ENCODE measurements around the gene RANBP10. TPM values are rescaled to one million over a fixed set of nuclear protein-coding genes. Genes with fewer than 3 reads are reported as not detected.

Gene RANBP10
- total RNA-seq, 2 experiments from 2014 or later, result 23.2 to 24.3 TPM

- Mint-ChIP-seq H3K9me3 (no peaks in the 10 kb centered on the region), H3K36me3 (ENCODE audit: low read depth) (peaks cover 30% of the 10 kb centered on the region), H3K4me1 (peaks cover 18% of the 10 kb centered on the region), H3K4me3 (no peak overlapping the region), H3K27me3 (no peaks in the 10 kb centered on the region), H3K27ac (peak overlapping the region; percentile 16)
- ChIA-PET POLR2A (interaction anchor here (1.3 kb wide), 1 partner anchor 11 kb away, joined by 3 read pairs; the partner anchor contains the start of gene TSNAXIP1), CTCF (interaction anchor here (1.3 to 1.7 kb wide), 2 partner anchors 10 to 20 kb away, joined by 4 to 5 read pairs; partner anchors contain the start of genes RANBP10 and TSNAXIP1)
- no peak for DNase-seq
Measured at GRCh38 chr16:67796099-67796718, 10.2 kb downstream of the RANBP10 start.

GRCh38 chr16:67790071-67790470 is 16.3 kb downstream of the RANBP10 start:
- no peak for DNase-seq
- no peaks in the 10 kb centered on the region for H3K36me3 Mint-ChIP-seq (ENCODE audit: low read depth)
- no peaks in the 10 kb centered on the region for H3K9me3 Mint-ChIP-seq
- H3K4me1 Mint-ChIP-seq, result peaks cover 8% of the 10 kb centered on the region
- CTCF ChIA-PET, result no interaction called here
- no peak overlapping the region for H3K27ac Mint-ChIP-seq
- POLR2A ChIA-PET, result no interaction called here
- H3K27me3 Mint-ChIP-seq, result no peaks in the 10 kb centered on the region
- no peak overlapping the region for H3K4me3 Mint-ChIP-seq

- Mint-ChIP-seq H3K4me1 (peaks cover 12% of the 10 kb centered on the region), H3K27ac (no peak overlapping the region), H3K4me3 (no peak overlapping the region), H3K27me3 (no peaks in the 10 kb centered on the region), H3K9me3 (no peaks in the 10 kb centered on the region), H3K36me3 (ENCODE audit: low read depth) (peaks cover 5% of the 10 kb centered on the region)
- DNase-seq, result no peak
- ChIA-PET POLR2A (interaction anchor here (1.3 kb wide), 1 partner anchor 67 kb away, joined by 4 read pairs; the partner anchor contains the start of gene GFOD2), CTCF (interaction anchor here (0.9 kb wide), 2 partner anchors 9 to 35 kb away, joined by 3 read pairs; no protein-coding TSS in a partner anchor)
Measured at GRCh38 chr16:67786491-67786890, 19.9 kb downstream of the RANBP10 start.

- no peaks in the 10 kb centered on the region for H3K9me3 Mint-ChIP-seq
Measured at GRCh38 chr16:67783353-67783725, 23.0 kb downstream of the RANBP10 start.

GRCh38 chr16:67782567-67783352 is 23.6 kb downstream of the RANBP10 start:
- Mint-ChIP-seq H3K4me3 (no peak overlapping the region), H3K36me3 (ENCODE audit: low read depth) (peaks cover 12% of the 10 kb centered on the region), H3K9me3 (no peaks in the 10 kb centered on the region), H3K27ac (no peak overlapping the region), H3K4me1 (peaks cover 26% of the 10 kb centered on the region), H3K27me3 (no peaks in the 10 kb centered on the region)
- no peak for DNase-seq
- ChIA-PET POLR2A (interaction anchor here (0.9 kb wide), 1 partner anchor 63 kb away, joined by 4 read pairs; the partner anchor contains the start of gene GFOD2), CTCF (interaction anchor here (0.6 kb wide), 1 partner anchor 168 kb away, joined by 3 read pairs; no protein-coding TSS in a partner anchor)

More at GRCh38 chr16:67783353-67783725, 23.0 kb downstream of the RANBP10 start:
- Mint-ChIP-seq H3K27me3 (no peaks in the 10 kb centered on the region), H3K27ac (no peak overlapping the region), H3K4me1 (peaks cover 25% of the 10 kb centered on the region), H3K4me3 (no peak overlapping the region), H3K36me3 (ENCODE audit: low read depth) (peaks cover 12% of the 10 kb centered on the region)
- CTCF ChIA-PET, result no interaction called here
- POLR2A ChIA-PET, result no interaction called here
- DNase-seq, result no peak

- peak overlapping the region; percentile 53 for H3K27ac Mint-ChIP-seq
- H3K9me3 Mint-ChIP-seq, result no peaks in the 10 kb centered on the region
- no peak overlapping the region for H3K4me3 Mint-ChIP-seq
- peaks cover 12% of the 10 kb centered on the region for H3K36me3 Mint-ChIP-seq (ENCODE audit: low read depth)
- H3K27me3 Mint-ChIP-seq, result no peaks in the 10 kb centered on the region
- peaks cover 26% of the 10 kb centered on the region for H3K4me1 Mint-ChIP-seq
- ChIA-PET POLR2A (interaction anchor here (1.0 to 2.5 kb wide), 5 partner anchors 16 to 154 kb away, joined by 3 to 10 read pairs (median 5); partner anchors contain the start of genes PSMB10, RANBP10 and TSNAXIP1), CTCF (interaction anchor here (0.6 to 1.6 kb wide), 6 partner anchors 25 to 261 kb away, joined by 3 to 8 read pairs (median 4); partner anchors contain the start of genes RANBP10 and TSNAXIP1)
- DNase-seq, result peak; percentile 35
Measured at GRCh38 chr16:67781565-67781921, 24.8 kb downstream of the RANBP10 start.

GRCh38 chr16:67780847-67781564 is 25.4 kb downstream of the RANBP10 start:
- CTCF ChIA-PET, result interaction anchor here (0.5 to 1.6 kb wide), 9 partner anchors 11 to 409 kb away, joined by 3 to 8 read pairs (median 3); partner anchors contain the start of genes RANBP10 and TSNAXIP1

GRCh38 chr16:67779256-67780014 is 26.9 kb downstream of the RANBP10 start:
- Mint-ChIP-seq H3K27ac (no peak overlapping the region), H3K4me3 (no peak overlapping the region)
- CTCF ChIA-PET, result interaction anchor here (0.8 to 1.5 kb wide), 4 partner anchors 9 to 105 kb away, joined by 3 to 7 read pairs (median 3); partner anchors contain the start of gene RANBP10

More at GRCh38 chr16:67780847-67781564, 25.4 kb downstream of the RANBP10 start:
- no peak overlapping the region for H3K4me3 Mint-ChIP-seq
- peaks cover 24% of the 10 kb centered on the region for H3K4me1 Mint-ChIP-seq
- no peaks in the 10 kb centered on the region for H3K9me3 Mint-ChIP-seq
- DNase-seq, result no peak
- H3K27me3 Mint-ChIP-seq, result no peaks in the 10 kb centered on the region
- peak overlapping the region; percentile 53 for H3K27ac Mint-ChIP-seq
- POLR2A ChIA-PET, result interaction anchor here (1.0 to 2.5 kb wide), 5 partner anchors 15 to 155 kb away, joined by 3 to 10 read pairs (median 5); partner anchors contain the start of genes PSMB10, RANBP10 and TSNAXIP1
- H3K36me3 Mint-ChIP-seq (ENCODE audit: low read depth), result peaks cover 12% of the 10 kb centered on the region

GRCh38 chr16:67775273-67775672 is 31.1 kb downstream of the RANBP10 start:
- Mint-ChIP-seq H3K4me3 (no peak overlapping the region), H3K27me3 (no peaks in the 10 kb centered on the region), H3K36me3 (ENCODE audit: low read depth) (peaks cover 23% of the 10 kb centered on the region), H3K4me1 (peaks cover 9% of the 10 kb centered on the region), H3K27ac (no peak overlapping the region), H3K9me3 (no peaks in the 10 kb centered on the region)
- ChIA-PET POLR2A (no interaction called here), CTCF (interaction anchor here (1.1 to 1.3 kb wide), 2 partner anchors 41 to 105 kb away, joined by 3 to 4 read pairs; no protein-coding TSS in a partner anchor)
- no peak for DNase-seq

More at GRCh38 chr16:67779256-67780014, 26.9 kb downstream of the RANBP10 start:
- POLR2A ChIA-PET, result interaction anchor here (1.0 to 2.5 kb wide), 2 partner anchors 22 to 61 kb away, joined by 3 to 10 read pairs; partner anchors contain the start of gene GFOD2
- H3K27me3 Mint-ChIP-seq, result no peaks in the 10 kb centered on the region
- H3K9me3 Mint-ChIP-seq, result no peaks in the 10 kb centered on the region
- peaks cover 24% of the 10 kb centered on the region for H3K4me1 Mint-ChIP-seq
- peaks cover 12% of the 10 kb centered on the region for H3K36me3 Mint-ChIP-seq (ENCODE audit: low read depth)
- no peak for DNase-seq

GRCh38 chr16:67774457-67774853 is 31.9 kb downstream of the RANBP10 start:
- Mint-ChIP-seq H3K9me3 (no peaks in the 10 kb centered on the region), H3K27ac (no peak overlapping the region), H3K36me3 (ENCODE audit: low read depth) (peaks cover 24% of the 10 kb centered on the region), H3K27me3 (no peaks in the 10 kb centered on the region), H3K4me1 (peaks cover 2% of the 10 kb centered on the region), H3K4me3 (no peak overlapping the region)
- CTCF ChIA-PET, result interaction anchor here (1.1 to 1.3 kb wide), 2 partner anchors 42 to 104 kb away, joined by 3 to 4 read pairs; no protein-coding TSS in a partner anchor
- no peak for DNase-seq
- POLR2A ChIA-PET, result no interaction called here

GRCh38 chr16:67773569-67774456 is 32.5 kb downstream of the RANBP10 start:
- Mint-ChIP-seq H3K9me3 (no peaks in the 10 kb centered on the region), H3K4me1 (peaks cover 2% of the 10 kb centered on the region), H3K36me3 (ENCODE audit: low read depth) (peaks cover 24% of the 10 kb centered on the region), H3K4me3 (no peak overlapping the region), H3K27me3 (no peaks in the 10 kb centered on the region), H3K27ac (no peak overlapping the region)
- CTCF ChIA-PET, result interaction anchor here (1.1 to 1.3 kb wide), 2 partner anchors 43 to 104 kb away, joined by 3 to 4 read pairs; no protein-coding TSS in a partner anchor
- POLR2A ChIA-PET, result interaction anchor here (1.0 kb wide), 1 partner anchor 70 kb away, joined by 3 read pairs; no protein-coding TSS in a partner anchor
- no peak for DNase-seq
